Cardiac septum (tissue), 1 donor: ENCODE measurements around the gene ZNF487. TPM values are rescaled to one million over a fixed set of nuclear protein-coding genes. Genes with fewer than 3 reads are reported as not detected.
"Not testable (repeated sequence)": the region's sequence is repeated elsewhere in the genome, so short reads cannot be mapped to it uniquely, and the experiment has no call there.

Experiments used
- DNase-seq: peaks from one replicate; pipeline ENCODE4 v3.0.0-alpha.2; 2020; ENCODE audit warnings: low spot score
- intact Hi-C: fragments of 100-400 bp; cut with DNase I; formaldehyde crosslinking; loops from one replicate; pipeline ENCODE4 v1.14.0; 2022
- total RNA-seq: library from RNA; stranded (reverse); fragmentation: NEBNext Ultra II Directional; extraction: Animal tissue kit (Norgen Biotek cat#: 25700); gene quantifications from one replicate; pipeline ENCODE4 v1.2.1, GENCODE V29; 2021
- donor health status: DM: no; HTN: no; CAD: no.

Gene ZNF487
- total RNA-seq, 1 donor from 2014 or later, result 2.7 TPM

DNA sequence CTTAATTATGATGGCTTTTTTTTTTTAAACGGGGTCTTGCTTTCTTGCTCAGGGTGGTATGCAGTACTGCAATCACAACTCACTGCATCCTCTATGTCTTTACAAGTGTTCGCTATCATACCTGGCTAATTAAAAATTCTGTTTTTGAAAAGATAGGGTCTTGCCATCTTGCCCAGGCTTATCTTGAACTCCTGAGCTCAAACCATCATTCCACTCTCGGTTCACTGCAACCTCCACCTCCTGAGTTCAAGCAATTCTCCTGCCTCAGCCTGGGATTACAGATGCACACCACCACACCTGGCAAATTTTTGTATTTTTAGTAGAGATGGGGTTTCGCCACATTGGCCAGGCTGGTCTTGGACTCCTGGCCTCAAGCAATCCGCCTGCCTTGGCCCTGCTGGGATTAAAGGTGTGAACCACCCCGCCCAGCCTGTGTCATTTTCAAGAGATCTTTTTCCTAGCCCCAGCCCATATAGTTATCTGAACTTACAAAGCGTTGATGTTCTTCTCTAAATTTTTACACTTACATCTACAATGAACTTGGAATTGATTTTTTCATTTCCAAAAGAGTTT is 33.9 kb upstream of the ZNF487 start:
- no peak for DNase-seq
- intact Hi-C loops, result no loop called here

- no peak for DNase-seq
- intact Hi-C loops, result no loop called here
These were observed 32.8 kb upstream of the ZNF487 start for GRCh38 chr10:43403911-43404703.

DNA sequence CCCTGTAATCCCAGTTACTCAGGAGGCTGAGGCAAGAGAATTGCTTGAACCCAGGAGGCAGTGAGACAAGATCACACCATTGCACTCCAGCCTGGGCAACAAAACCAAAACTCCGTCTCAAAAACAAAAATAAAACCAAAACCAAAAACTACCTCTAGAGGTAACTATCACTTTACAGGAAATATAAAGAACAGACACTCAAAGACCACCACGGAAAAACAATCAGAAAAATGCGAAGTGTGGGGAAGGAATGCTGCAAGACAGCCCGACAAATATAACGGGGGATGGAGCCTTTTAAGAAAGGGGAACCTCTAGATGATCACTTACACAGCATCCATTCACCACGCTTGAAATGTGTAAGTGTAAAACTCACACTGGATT is 32.2 kb upstream of the ZNF487 start:
- intact Hi-C loops, result no loop called here

GRCh38 chr10:43407148-43407575 is 29.7 kb upstream of the ZNF487 start:
- intact Hi-C loops, result loop anchor here (1.0 kb wide), 1 partner anchor 10 kb away; no protein-coding TSS in a partner anchor
- DNase-seq, result peak; percentile 85

More for the DNA sequence above, 32.2 kb upstream of the ZNF487 start:
- DNase-seq, result no peak

- intact Hi-C loops, result loop anchor here (1.0 kb wide), 1 partner anchor 10 kb away; no protein-coding TSS in a partner anchor
- peak; percentile 97 for DNase-seq
These were observed 29.2 kb upstream of the ZNF487 start for GRCh38 chr10:43407576-43408330.

GRCh38 chr10:43408331-43408709 is 28.6 kb upstream of the ZNF487 start:
- intact Hi-C loops, result no loop called here
- no peak for DNase-seq

GRCh38 chr10:43408710-43409384 is 28.1 kb upstream of the ZNF487 start, which contains the start of gene HNRNPF:
TSS of gene HNRNPF (minus strand) at chr10:43409186. CDS start at chr10:43387884, 21,302 bp downstream.
- peak; percentile 97 for DNase-seq
- intact Hi-C loops, result loop anchor here (1.0 kb wide), 1 partner anchor 11 kb away; no protein-coding TSS in a partner anchor

- intact Hi-C loops, result loop anchor here (1.0 kb wide), 1 partner anchor 11 kb away; no protein-coding TSS in a partner anchor
- no peak for DNase-seq
These were observed 27.4 kb upstream of the ZNF487 start for GRCh38 chr10:43409385-43410109.

DNA sequence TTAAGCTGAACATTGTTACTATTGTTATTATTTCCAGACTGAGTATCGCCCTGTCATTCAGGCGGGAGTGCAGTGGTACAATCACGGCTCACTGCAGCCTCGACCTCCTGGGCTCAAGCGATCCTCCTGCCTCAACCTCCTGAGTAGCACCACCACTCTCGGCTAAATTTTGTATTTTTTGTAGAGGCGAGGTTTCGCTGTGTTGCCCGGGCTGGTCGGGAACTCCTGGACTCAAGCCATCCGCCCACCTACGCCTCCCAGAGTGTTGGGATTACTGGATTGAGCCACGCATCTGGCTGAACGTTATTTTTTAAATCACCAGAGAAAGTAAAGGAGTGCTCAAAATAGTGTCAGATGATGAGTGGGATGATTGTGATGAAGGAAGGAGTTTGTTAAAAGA is 26.6 kb upstream of the ZNF487 start:
- no peak for DNase-seq
- intact Hi-C loops, result no loop called here

DNA sequence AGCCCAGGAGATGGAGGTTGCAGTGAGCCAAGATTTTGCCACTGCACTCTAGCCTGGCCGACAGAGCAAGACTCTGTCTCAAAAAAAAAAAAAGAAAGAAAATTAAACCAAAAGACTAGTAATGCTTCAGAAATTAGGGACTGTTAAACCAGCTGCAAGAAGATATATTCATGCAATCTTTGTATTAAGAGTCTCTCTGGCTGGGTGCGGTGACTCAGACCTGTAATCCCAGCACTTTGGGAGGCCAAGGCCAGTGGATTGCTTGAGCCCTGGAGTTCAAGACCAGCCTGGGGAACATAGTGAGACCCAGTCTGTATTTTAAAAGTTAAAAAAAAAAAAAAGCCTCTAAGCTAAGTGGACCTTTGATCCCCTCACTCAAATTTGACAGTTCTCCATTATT is 25.4 kb upstream of the ZNF487 start:
- intact Hi-C loops, result no loop called here
- DNase-seq, result no peak

DNA sequence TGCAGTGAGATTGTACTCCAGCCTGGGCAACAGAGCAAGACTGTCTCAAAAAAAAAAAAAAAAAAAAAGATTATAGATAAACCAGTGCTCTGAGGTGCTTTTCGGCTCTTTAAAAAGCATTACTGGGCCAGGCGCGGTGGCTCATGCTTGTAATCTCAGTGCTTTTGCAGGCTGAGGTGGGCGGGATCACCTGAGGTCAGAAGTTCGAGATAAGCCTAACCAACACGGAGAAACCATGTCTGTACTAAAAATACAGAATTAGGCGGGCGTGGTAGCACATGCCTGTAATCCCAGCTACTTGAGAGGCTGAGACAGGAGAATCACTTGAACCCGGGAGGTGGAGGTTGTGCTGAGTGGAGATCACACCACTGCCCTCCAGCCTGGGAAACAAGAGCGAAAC is 21.4 kb upstream of the ZNF487 start:
- DNase-seq, result no peak
- intact Hi-C loops, result no loop called here

- no peak for DNase-seq
- intact Hi-C loops, result no loop called here
These were observed 18.8 kb upstream of the ZNF487 start for GRCh38 chr10:43417950-43418768.

- intact Hi-C loops, result loop anchor here (1.0 kb wide), 2 partner anchors 11 to 16 kb away; partner anchors contain the start of gene HNRNPF
- no peak for DNase-seq
These were observed 16.9 kb upstream of the ZNF487 start for GRCh38 chr10:43419997-43420368.

- intact Hi-C loops, result loop anchor here (1.0 kb wide), 2 partner anchors 11 to 16 kb away; partner anchors contain the start of gene HNRNPF
- peak; percentile 91 for DNase-seq
These were observed 16.3 kb upstream of the ZNF487 start for GRCh38 chr10:43420369-43421200.

DNA sequence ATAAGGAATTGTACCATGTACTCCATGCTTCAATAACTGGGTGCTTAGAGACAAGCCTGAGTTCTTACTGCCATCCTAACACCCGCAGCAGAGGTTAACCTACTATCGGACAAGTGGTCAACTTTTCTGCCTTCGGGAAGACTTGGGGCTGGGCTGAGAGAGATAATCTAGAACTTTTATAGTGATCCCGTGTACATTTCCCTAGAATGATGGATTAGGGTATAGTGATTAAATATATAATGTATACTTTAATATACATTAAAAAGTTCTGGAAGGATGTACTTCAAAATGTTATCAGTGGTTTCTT is 15.8 kb upstream of the ZNF487 start:
- no peak for DNase-seq
- intact Hi-C loops, result no loop called here

GRCh38 chr10:43421519-43421918 is 15.4 kb upstream of the ZNF487 start:
- intact Hi-C loops, result no loop called here
- DNase-seq, result no peak

DNA sequence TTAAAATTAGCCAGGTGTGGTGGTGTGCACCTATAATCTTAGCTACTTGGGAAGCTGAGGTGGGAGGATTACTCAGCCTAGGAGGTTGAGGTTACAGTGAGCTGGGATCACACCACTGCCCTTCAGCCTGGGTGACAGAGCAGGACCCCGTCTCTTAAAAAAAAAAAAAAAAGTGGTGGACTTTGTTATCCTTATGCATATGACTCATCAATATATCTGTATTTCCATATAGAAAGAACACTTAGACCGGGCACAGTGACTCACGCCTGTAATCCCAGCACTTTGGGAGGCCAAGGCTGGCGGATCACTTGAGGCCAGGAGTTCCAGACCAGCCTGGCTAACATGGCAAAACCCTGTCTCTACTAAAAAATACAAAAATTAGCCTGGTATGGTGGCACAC is 15.0 kb upstream of the ZNF487 start:
- DNase-seq, intact Hi-C loops: not testable (repeated sequence)
